HEK293 (cell line): Measurements from ENCODE around the gene USP21.

Experiments
- CTCF ChIP-seq: fragments of 450-650 bp; formaldehyde crosslinking; IDR thresholded peaks from 2 replicates; pipeline ENCODE4 v1.5.1; 2016; ENCODE audit warnings: missing biosample characterization, missing genetic modification characterization
- HOXA7 ChIP-seq: sonication (generic); formaldehyde crosslinking; IDR thresholded peaks from 2 replicates; pipeline ENCODE4 v1.8.1; 2022; ENCODE audit warnings: missing genetic modification reagents, borderline replicate concordance
- REST ChIP-seq: fragments of 450-650 bp; formaldehyde crosslinking; IDR thresholded peaks from 2 replicates; pipeline ENCODE4 v1.5.1; 2016; ENCODE audit warnings: missing biosample characterization, missing genetic modification characterization
- ZBTB17 ChIP-seq: fragments of 450-650 bp; formaldehyde crosslinking; IDR thresholded peaks from 2 replicates; pipeline ENCODE4 v1.5.1; 2016; ENCODE audit warnings: missing biosample characterization, missing genetic modification characterization
- ZNF449 ChIP-seq: fragments of 450-650 bp; formaldehyde crosslinking; IDR thresholded peaks from 2 replicates; pipeline ENCODE4 v1.5.1; 2017; ENCODE audit warnings: missing biosample characterization, mild to moderate bottlenecking, missing genetic modification characterization, moderate library complexity
- TF ChIP-seq, protein P1 (sequence below): fragments of 450-650 bp; formaldehyde crosslinking; IDR thresholded peaks from 2 replicates; pipeline ENCODE4 v1.5.1; 2016; ENCODE audit warnings: missing biosample characterization, missing genetic modification characterization, low read depth
- TF ChIP-seq, protein P2 (sequence below): fragments of 450-650 bp; IDR thresholded peaks from 2 replicates; pipeline ENCODE4 v1.5.1; 2018; ENCODE audit warnings: missing biosample characterization, mild to moderate bottlenecking, missing genetic modification characterization

GRCh38 chr1:161185282-161185682, 26.0 kb downstream of the USP21 start:
- TF ChIP-seq ZNF449 (no peak), CTCF (tag by site-specific recombination) (no peak), HOXA7 (CRISPR knock-in tag) (no peak), ZBTB17 (tag by site-specific recombination) (no peak), REST (tag by site-specific recombination) (no peak)
- TF ChIP-seq, protein P1, sequence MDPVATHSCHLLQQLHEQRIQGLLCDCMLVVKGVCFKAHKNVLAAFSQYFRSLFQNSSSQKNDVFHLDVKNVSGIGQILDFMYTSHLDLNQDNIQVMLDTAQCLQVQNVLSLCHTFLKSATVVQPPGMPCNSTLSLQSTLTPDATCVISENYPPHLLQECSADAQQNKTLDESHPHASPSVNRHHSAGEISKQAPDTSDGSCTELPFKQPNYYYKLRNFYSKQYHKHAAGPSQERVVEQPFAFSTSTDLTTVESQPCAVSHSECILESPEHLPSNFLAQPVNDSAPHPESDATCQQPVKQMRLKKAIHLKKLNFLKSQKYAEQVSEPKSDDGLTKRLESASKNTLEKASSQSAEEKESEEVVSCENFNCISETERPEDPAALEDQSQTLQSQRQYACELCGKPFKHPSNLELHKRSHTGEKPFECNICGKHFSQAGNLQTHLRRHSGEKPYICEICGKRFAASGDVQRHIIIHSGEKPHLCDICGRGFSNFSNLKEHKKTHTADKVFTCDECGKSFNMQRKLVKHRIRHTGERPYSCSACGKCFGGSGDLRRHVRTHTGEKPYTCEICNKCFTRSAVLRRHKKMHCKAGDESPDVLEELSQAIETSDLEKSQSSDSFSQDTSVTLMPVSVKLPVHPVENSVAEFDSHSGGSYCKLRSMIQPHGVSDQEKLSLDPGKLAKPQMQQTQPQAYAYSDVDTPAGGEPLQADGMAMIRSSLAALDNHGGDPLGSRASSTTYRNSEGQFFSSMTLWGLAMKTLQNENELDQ (tag by site-specific recombination) = no peak
- TF ChIP-seq, protein P2, sequence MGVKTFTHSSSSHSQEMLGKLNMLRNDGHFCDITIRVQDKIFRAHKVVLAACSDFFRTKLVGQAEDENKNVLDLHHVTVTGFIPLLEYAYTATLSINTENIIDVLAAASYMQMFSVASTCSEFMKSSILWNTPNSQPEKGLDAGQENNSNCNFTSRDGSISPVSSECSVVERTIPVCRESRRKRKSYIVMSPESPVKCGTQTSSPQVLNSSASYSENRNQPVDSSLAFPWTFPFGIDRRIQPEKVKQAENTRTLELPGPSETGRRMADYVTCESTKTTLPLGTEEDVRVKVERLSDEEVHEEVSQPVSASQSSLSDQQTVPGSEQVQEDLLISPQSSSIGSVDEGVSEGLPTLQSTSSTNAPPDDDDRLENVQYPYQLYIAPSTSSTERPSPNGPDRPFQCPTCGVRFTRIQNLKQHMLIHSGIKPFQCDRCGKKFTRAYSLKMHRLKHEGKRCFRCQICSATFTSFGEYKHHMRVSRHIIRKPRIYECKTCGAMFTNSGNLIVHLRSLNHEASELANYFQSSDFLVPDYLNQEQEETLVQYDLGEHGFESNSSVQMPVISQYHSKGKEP (tag by site-specific recombination) = no peak
